Stimulated activated memory B cell treated with anti-CD40 and anti-IgM and Interleukin-4, amounts not matched to agents 10 μg/mL and 1 μg/mL and 100 μg/mL, for 72 hours (primary cell): ENCODE data around the gene RUNX1.

Experiments used
- ATAC-seq: fragments of 150-1000 bp; cut with Tn5 transposase; 2 replicates; pipeline ENCODE4 v1.10.0; 2021
- H3K27ac Mint-ChIP-seq: one replicate; pipeline ENCODE4 v1.8.0; 2022; ENCODE audit warnings: mild to moderate bottlenecking, mixed read lengths
- H3K27me3 Mint-ChIP-seq: one replicate; pipeline ENCODE4 v1.8.0; 2022; ENCODE audit warnings: mixed read lengths
- H3K36me3 Mint-ChIP-seq: one replicate; pipeline ENCODE4 v1.8.0; 2022; ENCODE audit warnings: mixed read lengths
- H3K4me1 Mint-ChIP-seq: one replicate; pipeline ENCODE4 v1.8.0; 2022; ENCODE audit warnings: mixed read lengths
- H3K4me3 Mint-ChIP-seq: one replicate; pipeline ENCODE4 v1.8.0; 2022; ENCODE audit warnings: mild to moderate bottlenecking, moderate library complexity, mixed read lengths
- H3K9me3 Mint-ChIP-seq: one replicate; pipeline ENCODE4 v1.8.0; 2022; ENCODE audit warnings: mixed read lengths

The RUNX1 gene

GRCh38 chr21:34874684-34875513, 174.2 kb downstream of the RUNX1 start:
- peak; percentile 77 for ATAC-seq
- Mint-ChIP-seq H3K9me3 (no peaks in the 10 kb centered on the region), H3K27me3 (no peaks in the 10 kb centered on the region), H3K4me1 (peaks cover 23% of the 10 kb centered on the region), H3K27ac (peak overlapping the region; percentile 85), H3K36me3 (peaks cover 58% of the 10 kb centered on the region), H3K4me3 (peak overlapping the region; percentile 65)

- Mint-ChIP-seq H3K4me1 (peaks cover 36% of the 10 kb centered on the region), H3K4me3 (no peak overlapping the region), H3K36me3 (peaks cover 59% of the 10 kb centered on the region), H3K9me3 (no peaks in the 10 kb centered on the region), H3K27me3 (no peaks in the 10 kb centered on the region), H3K27ac (no peak overlapping the region)
- ATAC-seq, result no peak
These were observed 177.8 kb downstream of the RUNX1 start for GRCh38 chr21:34871026-34871908.

- Mint-ChIP-seq H3K9me3 (no peaks in the 10 kb centered on the region), H3K4me3 (no peak overlapping the region), H3K36me3 (peaks cover 53% of the 10 kb centered on the region), H3K27ac (no peak overlapping the region), H3K27me3 (no peaks in the 10 kb centered on the region), H3K4me1 (peaks cover 39% of the 10 kb centered on the region)
- no peak for ATAC-seq
These were observed 178.9 kb downstream of the RUNX1 start for GRCh38 chr21:34870246-34870645.

GRCh38 chr21:34869545-34869944, 179.6 kb downstream of the RUNX1 start:
- Mint-ChIP-seq H3K27ac (no peak overlapping the region), H3K9me3 (no peaks in the 10 kb centered on the region), H3K4me3 (no peak overlapping the region), H3K4me1 (peaks cover 40% of the 10 kb centered on the region), H3K36me3 (peaks cover 54% of the 10 kb centered on the region), H3K27me3 (no peaks in the 10 kb centered on the region)
- ATAC-seq, result no peak

GRCh38 chr21:34867785-34868184, 181.3 kb downstream of the RUNX1 start:
- no peaks in the 10 kb centered on the region for H3K9me3 Mint-ChIP-seq
- H3K4me3 Mint-ChIP-seq, result no peak overlapping the region
- H3K4me1 Mint-ChIP-seq, result peaks cover 41% of the 10 kb centered on the region
- ATAC-seq, result no peak
- H3K27me3 Mint-ChIP-seq, result no peaks in the 10 kb centered on the region
- peak overlapping the region; percentile 23 for H3K27ac Mint-ChIP-seq
- H3K36me3 Mint-ChIP-seq, result peaks cover 55% of the 10 kb centered on the region

- no peaks in the 10 kb centered on the region for H3K9me3 Mint-ChIP-seq
These were observed 183.5 kb downstream of the RUNX1 start for GRCh38 chr21:34865400-34866241.

GRCh38 chr21:34864370-34865149, 184.5 kb downstream of the RUNX1 start:
- Mint-ChIP-seq H3K4me3 (peak overlapping the region; percentile 6), H3K36me3 (peaks cover 69% of the 10 kb centered on the region), H3K9me3 (no peaks in the 10 kb centered on the region), H3K27me3 (no peaks in the 10 kb centered on the region), H3K27ac (peak overlapping the region; percentile 88), H3K4me1 (peaks cover 58% of the 10 kb centered on the region)
- ATAC-seq, result no peak

More at GRCh38 chr21:34865400-34866241, 183.5 kb downstream of the RUNX1 start:
- Mint-ChIP-seq H3K27ac (peak overlapping the region; percentile 88), H3K4me1 (peaks cover 54% of the 10 kb centered on the region), H3K4me3 (peak overlapping the region; percentile 43), H3K27me3 (no peaks in the 10 kb centered on the region), H3K36me3 (peaks cover 67% of the 10 kb centered on the region)
- ATAC-seq, result peak; percentile 96

- peaks cover 73% of the 10 kb centered on the region for H3K4me1 Mint-ChIP-seq
- H3K27me3 Mint-ChIP-seq, result no peaks in the 10 kb centered on the region
- no peak overlapping the region for H3K4me3 Mint-ChIP-seq
- no peak overlapping the region for H3K27ac Mint-ChIP-seq
- no peaks in the 10 kb centered on the region for H3K9me3 Mint-ChIP-seq
- ATAC-seq, result no peak
- H3K36me3 Mint-ChIP-seq, result peaks cover 69% of the 10 kb centered on the region
These were observed 186.2 kb downstream of the RUNX1 start for GRCh38 chr21:34862951-34863350.

- no peak for ATAC-seq
- Mint-ChIP-seq H3K4me1 (peaks cover 77% of the 10 kb centered on the region), H3K36me3 (peaks cover 78% of the 10 kb centered on the region), H3K9me3 (no peaks in the 10 kb centered on the region), H3K4me3 (no peak overlapping the region), H3K27me3 (no peaks in the 10 kb centered on the region), H3K27ac (no peak overlapping the region)
These were observed 187.8 kb downstream of the RUNX1 start for GRCh38 chr21:34861258-34861657.

- ATAC-seq, result no peak
- peaks cover 66% of the 10 kb centered on the region for H3K4me1 Mint-ChIP-seq
- no peak overlapping the region for H3K4me3 Mint-ChIP-seq
- H3K27me3 Mint-ChIP-seq, result no peaks in the 10 kb centered on the region
- no peaks in the 10 kb centered on the region for H3K9me3 Mint-ChIP-seq
- H3K36me3 Mint-ChIP-seq, result peaks cover 85% of the 10 kb centered on the region
- no peak overlapping the region for H3K27ac Mint-ChIP-seq
These were observed 189.0 kb downstream of the RUNX1 start for GRCh38 chr21:34859976-34860653.

GRCh38 chr21:34858559-34858958, 190.5 kb downstream of the RUNX1 start:
- Mint-ChIP-seq H3K27me3 (no peaks in the 10 kb centered on the region), H3K36me3 (peaks cover 88% of the 10 kb centered on the region), H3K9me3 (no peaks in the 10 kb centered on the region), H3K4me1 (peaks cover 51% of the 10 kb centered on the region), H3K4me3 (no peak overlapping the region), H3K27ac (no peak overlapping the region)
- ATAC-seq, result no peak

GRCh38 chr21:34857874-34858273, 191.2 kb downstream of the RUNX1 start:
- Mint-ChIP-seq H3K27ac (peak overlapping the region; percentile 62), H3K9me3 (no peaks in the 10 kb centered on the region), H3K36me3 (peaks cover 89% of the 10 kb centered on the region), H3K4me3 (peak overlapping the region; percentile 28), H3K4me1 (peaks cover 51% of the 10 kb centered on the region), H3K27me3 (no peaks in the 10 kb centered on the region)
- ATAC-seq, result no peak

- H3K27ac Mint-ChIP-seq, result peak overlapping the region; percentile 62
- ATAC-seq, result peak; percentile 89
- no peaks in the 10 kb centered on the region for H3K27me3 Mint-ChIP-seq
- H3K36me3 Mint-ChIP-seq, result peaks cover 89% of the 10 kb centered on the region
- peak overlapping the region; percentile 28 for H3K4me3 Mint-ChIP-seq
- H3K4me1 Mint-ChIP-seq, result peaks cover 58% of the 10 kb centered on the region
- H3K9me3 Mint-ChIP-seq, result no peaks in the 10 kb centered on the region
These were observed 191.9 kb downstream of the RUNX1 start for GRCh38 chr21:34857122-34857713.
